NCI-H2227 treated with DMSO at 0.1 percent for 48 hours (cell line): Measurements from ENCODE around the gene SPEF2.

Experiments
- DNase-seq: peaks from one replicate; lab custom pipeline; 2025; lab: John Stamatoyannopoulos, UW

The SPEF2 gene

GRCh38 chr5:35785601-35786085, 168.0 kb downstream of the SPEF2 start:
- no peak for DNase-seq

- no peak for DNase-seq
Measured at GRCh38 chr5:35788724-35789123, 171.1 kb downstream of the SPEF2 start.

- no peak for DNase-seq
Measured at GRCh38 chr5:35789732-35790456, 172.2 kb downstream of the SPEF2 start.

GRCh38 chr5:35790457-35790822, 172.8 kb downstream of the SPEF2 start:
- DNase-seq, result no peak

GRCh38 chr5:35794328-35794619, 176.6 kb downstream of the SPEF2 start:
- no peak for DNase-seq

GRCh38 chr5:35794684-35795375, 177.2 kb downstream of the SPEF2 start:
- no peak for DNase-seq

- no peak for DNase-seq
Measured at GRCh38 chr5:35799181-35799580, 181.5 kb downstream of the SPEF2 start.

GRCh38 chr5:35799753-35800152, 182.1 kb downstream of the SPEF2 start:
- no peak for DNase-seq

- peak; percentile 1 for DNase-seq
Measured at GRCh38 chr5:35803191-35803651, 185.6 kb downstream of the SPEF2 start.

- no peak for DNase-seq
Measured at GRCh38 chr5:35804201-35804653, 186.6 kb downstream of the SPEF2 start.

- no peak for DNase-seq
Measured at GRCh38 chr5:35804841-35805240, 187.2 kb downstream of the SPEF2 start.

- DNase-seq, result no peak
Measured at GRCh38 chr5:35810601-35811000, 192.9 kb downstream of the SPEF2 start.

GRCh38 chr5:35811108-35811741, 193.6 kb downstream of the SPEF2 start:
- no peak for DNase-seq

- DNase-seq, result no peak
Measured at GRCh38 chr5:35813521-35813920, 195.9 kb downstream of the SPEF2 start.

GRCh38 chr5:35815089-35815936, 197.7 kb downstream of the SPEF2 start:
- DNase-seq, result no peak

GRCh38 chr5:35816881-35817521, 199.3 kb downstream of the SPEF2 start:
- DNase-seq, result no peak

GRCh38 chr5:35819026-35819425, 201.4 kb downstream of the SPEF2 start:
- DNase-seq, result no peak

GRCh38 chr5:35819668-35820067, 202.0 kb downstream of the SPEF2 start:
- DNase-seq, result no peak

- no peak for DNase-seq
Measured at GRCh38 chr5:35820735-35821134, 203.1 kb downstream of the SPEF2 start.

- no peak for DNase-seq
Measured at GRCh38 chr5:35821513-35821912, 203.8 kb downstream of the SPEF2 start.

- DNase-seq, result no peak
Measured at GRCh38 chr5:35822511-35822910, 204.8 kb downstream of the SPEF2 start.
